Measurements from ENCODE around the gene COLQ.

DNA sequence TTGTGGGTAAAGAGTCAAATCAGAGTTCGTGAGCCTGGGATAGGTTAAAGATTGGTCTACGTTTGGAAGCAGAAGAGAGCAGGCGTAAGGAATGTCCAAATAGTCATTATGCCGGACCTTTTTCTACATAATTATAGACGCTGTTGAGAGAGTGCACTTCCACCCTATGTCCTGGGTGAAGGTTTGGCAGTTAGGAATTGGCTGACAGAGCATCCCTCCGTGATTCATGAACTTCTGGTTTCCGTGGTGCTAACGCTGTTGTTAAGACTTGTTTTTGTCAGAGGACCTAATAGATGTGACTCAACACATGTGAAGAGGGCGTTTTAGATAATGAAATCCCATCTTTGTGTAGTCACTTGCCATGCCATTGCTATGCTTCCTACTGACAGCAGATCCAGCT, 93.0 kb downstream of the COLQ start:
- TF ChIP-seq POLR2A (IDR thresholded peaks at IDR 0.05; ENCODE audit: low read depth, low read length) (no peak), POLR2AphosphoS5 (IDR thresholded peaks at IDR 0.05; ENCODE audit: low read depth, low read length) (no peak), TAF1 (IDR thresholded peaks at IDR 0.05; ENCODE audit: low read depth, low read length) (no peak), PAX5 (IDR thresholded peaks at IDR 0.05; ENCODE audit: insufficient read depth, low read length, severe bottlenecking) (no peak)
